ENCODE data around the gene TMCO4. TPM values are rescaled to one million over a fixed set of nuclear protein-coding genes. Genes with fewer than 3 reads are reported as not detected.

TMCO4 gene
- total and polyA plus RNA-seq, 10 of the 15 experiments (the other 5 are each of a cell fraction or from before 2014, with no cell fraction given), result 2.4 to 20.8 (median 13.0) TPM

DNA sequence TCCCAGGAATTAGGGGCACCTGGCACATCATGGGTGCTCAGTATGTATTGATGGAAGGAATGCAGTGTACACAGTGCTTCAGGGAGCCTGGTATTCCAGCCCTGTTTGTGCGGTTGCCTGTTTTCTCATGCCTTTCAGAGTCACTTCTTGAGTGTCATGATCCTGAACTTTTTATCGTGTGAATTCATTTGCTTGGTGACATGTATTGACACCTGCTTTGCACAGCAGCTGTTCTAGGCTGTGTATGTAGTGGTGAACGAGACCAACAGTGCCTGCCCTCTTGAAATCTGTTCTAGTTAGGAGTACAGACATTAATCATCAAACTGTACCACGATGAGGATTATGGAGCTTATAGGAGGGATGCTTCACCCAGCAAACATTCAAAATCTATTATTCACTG, 128.9 kb downstream of the TMCO4 start:
- no peaks in the 10 kb centered on the region for H3K9me3 ChIP-seq (replicated peaks; ENCODE audit: control insufficient read depth, insufficient read depth, low read length)
- H3K36me3 ChIP-seq (ENCODE audit: control insufficient read depth in 2 of 2, insufficient read depth in 2 of 2, low read length in 1 of 2), result no peaks in the 10 kb centered on the region
- DNase-seq (ENCODE audit: low read depth, low spot score) (no peak), FAIRE-seq (no peak), ATAC-seq (no peak)
- no peak overlapping the region for H3K4me3 ChIP-seq
- SMC1A ChIA-PET (ENCODE audit: uncharacterized antibody, unreplicated experiment), result no interaction called here
- CTCF ChIA-PET, result interaction anchor here (1.3 to 3.4 kb wide), 3 partner anchors 9 to 34 kb away, joined by 3 to 25 read pairs (median 4); no protein-coding TSS in a partner anchor
- no peak overlapping the region for H3K27ac ChIP-seq (ENCODE audit: control insufficient read depth, insufficient read depth)
- no peak overlapping the region for H3K9ac ChIP-seq (ENCODE audit: control insufficient read depth, insufficient read depth, low read length)
- POLR2A ChIA-PET, result no interaction called here
- in situ Hi-C loops (cut with MboI), result no loop called here
- BruUV-seq (replicated peaks), result no TSS peak
- no peaks in the 10 kb centered on the region for H3K79me2 ChIP-seq (ENCODE audit: control insufficient read depth, insufficient read depth, low read length)
- no peaks in the 10 kb centered on the region; the same call in 1 of the 2 replicates for H3K4me1 ChIP-seq (ENCODE audit: control insufficient read depth, insufficient read depth, low read length)
- H4K20me1 ChIP-seq (ENCODE audit: control insufficient read depth, insufficient read depth), result no peaks in the 10 kb centered on the region
- peaks cover 0 to 2% of the 10 kb centered on the region in 2 experiments; a peak in 1 of 4 replicates for H3K27me3 ChIP-seq (replicated peaks in 1 of 2; ENCODE audit: control insufficient read depth in 2 of 2, insufficient read depth in 2 of 2, low read length in 1 of 2)
- intact Hi-C loops (cut with micrococcal nuclease; ENCODE audit: unreplicated experiment), result no loop called here
- 0% methylated on average over 4 of the region's 4 CpGs for WGBS (ENCODE audit: insufficient coverage, insufficient replicate concordance, low lambda C conversion rate, missing lambda C conversion rate)
- no peak overlapping the region for H3K4me2 ChIP-seq (ENCODE audit: control insufficient read depth, insufficient read depth)
- RAD21 ChIA-PET (ENCODE audit: unreplicated experiment), result no interaction called here
- H2AFZ ChIP-seq (ENCODE audit: control insufficient read depth, low read depth, low read length), result no peak overlapping the region
- TF ChIP-seq SMAD5 (IDR thresholded peaks at IDR 0.05; ENCODE audit: low read depth) (no peak), ZZZ3 (IDR thresholded peaks at IDR 0.05; ENCODE audit: control insufficient read depth, insufficient read length, low read depth) (no peak), RUNX3 (IDR thresholded peaks at IDR 0.05; ENCODE audit: low read length) (no peak), MEF2A (IDR thresholded peaks at IDR 0.05; ENCODE audit: insufficient read depth, low read depth, low read length) (no peak), ZBED1 (IDR thresholded peaks at IDR 0.05; ENCODE audit: borderline replicate concordance) (no peak), CBFB (IDR thresholded peaks at IDR 0.05; ENCODE audit: low read depth) (no peak), ASH2L (IDR thresholded peaks at IDR 0.05; ENCODE audit: borderline replicate concordance, low read depth) (no peak), FOS (IDR thresholded peaks at IDR 0.05; ENCODE audit: borderline replicate concordance, extremely low read depth, insufficient read length) (no peak), SUZ12 (IDR thresholded peaks at IDR 0.05; ENCODE audit: unreplicated experiment) (no peak), SMARCA5 (IDR thresholded peaks at IDR 0.05) (no peak), TCF12 (IDR thresholded peaks at IDR 0.05; ENCODE audit: low read depth, low read length) (no peak), SREBF2 (IDR thresholded peaks at IDR 0.05; ENCODE audit: low read length) (no peak)
- TF ChIP-seq, protein P1, sequence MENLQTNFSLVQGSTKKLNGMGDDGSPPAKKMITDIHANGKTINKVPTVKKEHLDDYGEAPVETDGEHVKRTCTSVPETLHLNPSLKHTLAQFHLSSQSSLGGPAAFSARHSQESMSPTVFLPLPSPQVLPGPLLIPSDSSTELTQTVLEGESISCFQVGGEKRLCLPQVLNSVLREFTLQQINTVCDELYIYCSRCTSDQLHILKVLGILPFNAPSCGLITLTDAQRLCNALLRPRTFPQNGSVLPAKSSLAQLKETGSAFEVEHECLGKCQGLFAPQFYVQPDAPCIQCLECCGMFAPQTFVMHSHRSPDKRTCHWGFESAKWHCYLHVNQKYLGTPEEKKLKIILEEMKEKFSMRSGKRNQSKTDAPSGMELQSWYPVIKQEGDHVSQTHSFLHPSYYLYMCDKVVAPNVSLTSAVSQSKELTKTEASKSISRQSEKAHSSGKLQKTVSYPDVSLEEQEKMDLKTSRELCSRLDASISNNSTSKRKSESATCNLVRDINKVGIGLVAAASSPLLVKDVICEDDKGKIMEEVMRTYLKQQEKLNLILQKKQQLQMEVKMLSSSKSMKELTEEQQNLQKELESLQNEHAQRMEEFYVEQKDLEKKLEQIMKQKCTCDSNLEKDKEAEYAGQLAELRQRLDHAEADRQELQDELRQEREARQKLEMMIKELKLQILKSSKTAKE (IDR thresholded peaks at IDR 0.05; ENCODE audit: low read depth, poor library complexity, severe bottlenecking), result no peak
- TF ChIP-seq, protein P2, sequence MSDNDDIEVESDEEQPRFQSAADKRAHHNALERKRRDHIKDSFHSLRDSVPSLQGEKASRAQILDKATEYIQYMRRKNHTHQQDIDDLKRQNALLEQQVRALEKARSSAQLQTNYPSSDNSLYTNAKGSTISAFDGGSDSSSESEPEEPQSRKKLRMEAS (IDR thresholded peaks at IDR 0.05; ENCODE audit: low read depth, low read length), result no peak
- TF ChIP-seq, protein P3, sequence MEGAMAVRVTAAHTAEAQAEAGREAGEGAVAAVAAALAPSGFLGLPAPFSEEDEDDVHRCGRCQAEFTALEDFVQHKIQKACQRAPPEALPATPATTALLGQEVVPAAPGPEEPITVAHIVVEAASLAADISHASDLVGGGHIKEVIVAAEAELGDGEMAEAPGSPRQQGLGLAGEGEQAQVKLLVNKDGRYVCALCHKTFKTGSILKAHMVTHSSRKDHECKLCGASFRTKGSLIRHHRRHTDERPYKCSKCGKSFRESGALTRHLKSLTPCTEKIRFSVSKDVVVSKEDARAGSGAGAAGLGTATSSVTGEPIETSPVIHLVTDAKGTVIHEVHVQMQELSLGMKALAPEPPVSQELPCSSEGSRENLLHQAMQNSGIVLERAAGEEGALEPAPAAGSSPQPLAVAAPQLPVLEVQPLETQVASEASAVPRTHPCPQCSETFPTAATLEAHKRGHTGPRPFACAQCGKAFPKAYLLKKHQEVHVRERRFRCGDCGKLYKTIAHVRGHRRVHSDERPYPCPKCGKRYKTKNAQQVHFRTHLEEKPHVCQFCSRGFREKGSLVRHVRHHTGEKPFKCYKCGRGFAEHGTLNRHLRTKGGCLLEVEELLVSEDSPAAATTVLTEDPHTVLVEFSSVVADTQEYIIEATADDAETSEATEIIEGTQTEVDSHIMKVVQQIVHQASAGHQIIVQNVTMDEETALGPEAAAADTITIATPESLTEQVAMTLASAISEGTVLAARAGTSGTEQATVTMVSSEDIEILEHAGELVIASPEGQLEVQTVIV (IDR thresholded peaks at IDR 0.05; ENCODE audit: borderline replicate concordance, partially characterized antibody), result no peak
- TF ChIP-seq, protein P4, sequence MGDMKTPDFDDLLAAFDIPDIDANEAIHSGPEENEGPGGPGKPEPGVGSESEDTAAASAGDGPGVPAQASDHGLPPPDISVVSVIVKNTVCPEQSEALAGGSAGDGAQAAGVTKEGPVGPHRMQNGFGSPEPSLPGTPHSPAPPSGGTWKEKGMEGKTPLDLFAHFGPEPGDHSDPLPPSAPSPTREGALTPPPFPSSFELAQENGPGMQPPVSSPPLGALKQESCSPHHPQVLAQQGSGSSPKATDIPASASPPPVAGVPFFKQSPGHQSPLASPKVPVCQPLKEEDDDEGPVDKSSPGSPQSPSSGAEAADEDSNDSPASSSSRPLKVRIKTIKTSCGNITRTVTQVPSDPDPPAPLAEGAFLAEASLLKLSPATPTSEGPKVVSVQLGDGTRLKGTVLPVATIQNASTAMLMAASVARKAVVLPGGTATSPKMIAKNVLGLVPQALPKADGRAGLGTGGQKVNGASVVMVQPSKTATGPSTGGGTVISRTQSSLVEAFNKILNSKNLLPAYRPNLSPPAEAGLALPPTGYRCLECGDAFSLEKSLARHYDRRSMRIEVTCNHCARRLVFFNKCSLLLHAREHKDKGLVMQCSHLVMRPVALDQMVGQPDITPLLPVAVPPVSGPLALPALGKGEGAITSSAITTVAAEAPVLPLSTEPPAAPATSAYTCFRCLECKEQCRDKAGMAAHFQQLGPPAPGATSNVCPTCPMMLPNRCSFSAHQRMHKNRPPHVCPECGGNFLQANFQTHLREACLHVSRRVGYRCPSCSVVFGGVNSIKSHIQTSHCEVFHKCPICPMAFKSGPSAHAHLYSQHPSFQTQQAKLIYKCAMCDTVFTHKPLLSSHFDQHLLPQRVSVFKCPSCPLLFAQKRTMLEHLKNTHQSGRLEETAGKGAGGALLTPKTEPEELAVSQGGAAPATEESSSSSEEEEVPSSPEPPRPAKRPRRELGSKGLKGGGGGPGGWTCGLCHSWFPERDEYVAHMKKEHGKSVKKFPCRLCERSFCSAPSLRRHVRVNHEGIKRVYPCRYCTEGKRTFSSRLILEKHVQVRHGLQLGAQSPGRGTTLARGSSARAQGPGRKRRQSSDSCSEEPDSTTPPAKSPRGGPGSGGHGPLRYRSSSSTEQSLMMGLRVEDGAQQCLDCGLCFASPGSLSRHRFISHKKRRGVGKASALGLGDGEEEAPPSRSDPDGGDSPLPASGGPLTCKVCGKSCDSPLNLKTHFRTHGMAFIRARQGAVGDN (IDR thresholded peaks at IDR 0.05), result no peak
